Peyer's patch (tissue), 4 donors: ENCODE results near the gene EGLN2.
"Not testable (repeated sequence)": the region's sequence is repeated elsewhere in the genome, so short reads cannot be mapped to it uniquely, and the experiment has no call there.

Experiments
- CTCF ChIP-seq, 6 experiments: fragments of 450-650 bp in 4 of 6; fragments of 200-600 bp in 2 of 6; sonication (generic) in 1 of 6; IDR thresholded peaks; one replicate each; pipeline ENCODE4 v1.5.1; 2017 to 2019; ENCODE audit warnings: antibody characterized with exemption in 6 of 6, mild to moderate bottlenecking in 3 of 6, moderate library complexity in 1 of 6
- POLR2A ChIP-seq, 2 donors: fragments of 450-650 bp; IDR thresholded peaks; one replicate each; pipeline ENCODE4 v1.5.1; 2017; ENCODE audit warnings: antibody characterized with exemption in 2 of 2, mild to moderate bottlenecking in 2 of 2, moderate library complexity in 2 of 2

- not testable (repeated sequence) for TF ChIP-seq CTCF, POLR2A (IDR thresholded peaks at IDR 0.05)
These were observed 53.6 kb downstream of the EGLN2 start for GRCh38 chr19:40852467-40853152.
